ENCODE results near the gene LDLRAP1. TPM values are rescaled to one million over a fixed set of nuclear protein-coding genes. Genes with fewer than 3 reads are reported as not detected.

LDLRAP1 gene
- total and polyA plus RNA-seq, 4 donors: 5.2 to 17.8 (median 13.3) TPM

- WGBS: 28% methylated on average over 18 of the region's 18 CpGs
- Histone ChIP-seq H3K4me1 (ENCODE audit: control insufficient read depth in 4 of 4, insufficient read depth in 4 of 4, low read length in 3 of 4) (peaks cover 6 to 45% (median 38%) of the 10 kb centered on the region in 4 donors), H3K4me3 (ENCODE audit: low read depth in 1 of 3, low read length in 3 of 3) (peak overlapping the region in 2 of 3 donors; percentile 19 to 25), H3K36me3 (ENCODE audit: control insufficient read depth in 4 of 4, insufficient read depth in 3 of 4, low read depth in 1 of 4, low read length in 3 of 4) (no peaks in the 10 kb centered on the region), H3K9ac (ENCODE audit: low read depth in 1 of 2, low read length in 2 of 2) (no peak overlapping the region), H3K27me3 (ENCODE audit: control insufficient read depth in 4 of 4, insufficient read depth in 4 of 4, low read length in 3 of 4) (no peaks in the 10 kb centered on the region), H3K27ac (ENCODE audit: low read depth in 1 of 2, low read length in 2 of 2) (no peak overlapping the region), H3K9me3 (ENCODE audit: control insufficient read depth in 4 of 4, low read length in 3 of 4) (no peaks in the 10 kb centered on the region)
- peak; percentile 20 to 70 for TF ChIP-seq RAD21 (IDR thresholded peaks at IDR 0.05)
- TF ChIP-seq CTCF (IDR thresholded peaks at IDR 0.05; ENCODE audit: low read depth, low read length, missing input control): peak; percentile 74
- TF ChIP-seq YY1 (IDR thresholded peaks at IDR 0.05): no peak
- peak; percentile 50 for DNase-seq (ENCODE audit: low spot score)
These were observed 29.5 kb downstream of the LDLRAP1 start for GRCh38 chr1:25572708-25573590.

GRCh38 chr1:25573591-25573930 lies 30.2 kb downstream of the LDLRAP1 start:
- Histone ChIP-seq H3K27ac (ENCODE audit: low read depth in 1 of 2, low read length in 2 of 2) (peak overlapping the region in 1 of 2 donors; percentile 16), H3K9me3 (ENCODE audit: control insufficient read depth in 4 of 4, low read length in 3 of 4) (no peaks in the 10 kb centered on the region), H3K4me1 (ENCODE audit: control insufficient read depth in 4 of 4, insufficient read depth in 4 of 4, low read length in 3 of 4) (peaks cover 6 to 40% (median 37%) of the 10 kb centered on the region in 4 donors), H3K9ac (ENCODE audit: low read depth in 1 of 2, low read length in 2 of 2) (no peak overlapping the region), H3K4me3 (ENCODE audit: low read depth in 1 of 3, low read length in 3 of 3) (peak overlapping the region in 1 of 3 donors; percentile 19), H3K36me3 (ENCODE audit: control insufficient read depth in 4 of 4, insufficient read depth in 3 of 4, low read depth in 1 of 4, low read length in 3 of 4) (no peaks in the 10 kb centered on the region), H3K27me3 (ENCODE audit: control insufficient read depth in 4 of 4, insufficient read depth in 4 of 4, low read length in 3 of 4) (no peaks in the 10 kb centered on the region)
- TF ChIP-seq ATF3 (IDR thresholded peaks at IDR 0.05): no peak
- no peak for TF ChIP-seq FOXA1 (IDR thresholded peaks at IDR 0.05)
- peak; percentile 54 for TF ChIP-seq YY1 (IDR thresholded peaks at IDR 0.05)
- TF ChIP-seq SP1 (IDR thresholded peaks at IDR 0.05): peak; percentile 46
- TF ChIP-seq MAX (IDR thresholded peaks at IDR 0.05): no peak
- no peak for TF ChIP-seq GABPA (IDR thresholded peaks at IDR 0.05 in 1 of 2, conservative IDR thresholded peaks at IDR 0.05 in 1 of 2)
- TF ChIP-seq HNF4A (conservative IDR thresholded peaks at IDR 0.05): peak; percentile 38 to 67
- TF ChIP-seq NR2F2 (IDR thresholded peaks at IDR 0.05): no peak
- peak in 1 of 2 donors; percentile 25 for TF ChIP-seq RAD21 (IDR thresholded peaks at IDR 0.05)
- TF ChIP-seq ZBTB33 (IDR thresholded peaks at IDR 0.05): no peak
- no peak for TF ChIP-seq FOXA2 (IDR thresholded peaks at IDR 0.05)
- peak; percentile 83 for TF ChIP-seq RXRA (IDR thresholded peaks at IDR 0.05)
- TF ChIP-seq CTCF (IDR thresholded peaks at IDR 0.05; ENCODE audit: low read depth, low read length, missing input control): no peak
- TF ChIP-seq HNF4G (IDR thresholded peaks at IDR 0.05): no peak
- TF ChIP-seq JUND (IDR thresholded peaks at IDR 0.05): no peak
- TF ChIP-seq REST (IDR thresholded peaks at IDR 0.05): no peak
- TF ChIP-seq TAF1 (conservative IDR thresholded peaks at IDR 0.05): no peak
- no peak for TF ChIP-seq EGR1 (IDR thresholded peaks at IDR 0.05; ENCODE audit: low read depth in 2 of 2)
- no peak for DNase-seq (ENCODE audit: low spot score)
- WGBS: 28% methylated on average over 9 of the region's 9 CpGs

All from liver (tissue), 9 donors.